ACC112 (cell line): ENCODE results near the gene MIB2.
"Not testable (repeated sequence)": the region's sequence is repeated elsewhere in the genome, so short reads cannot be mapped to it uniquely, and the experiment has no call there.

Experiments used
- H2AFZ ChIP-seq: fragments of 200-600 bp; sonication (generic); one replicate; pipeline ENCODE4 v1.6.0; 2017; ENCODE audit warnings: antibody characterized with exemption, low read length; ENCODE audit not compliant: unreplicated experiment
- H3K27ac ChIP-seq: fragments of 200-600 bp; sonication (generic); 2 replicates; pipeline ENCODE4 v1.5.1; 2014; ENCODE audit warnings: low read depth, mild to moderate bottlenecking, antibody characterized with exemption, low read length, moderate library complexity
- H3K27me3 ChIP-seq: fragments of 200-600 bp; sonication (generic); 2 replicates; pipeline ENCODE4 v1.6.1; 2014; ENCODE audit warnings: mild to moderate bottlenecking, antibody characterized with exemption, low read length, moderate library complexity, mixed read lengths; ENCODE audit not compliant: insufficient read depth
- H3K36me3 ChIP-seq: fragments of 200-600 bp; sonication (generic); 2 replicates; pipeline ENCODE4 v1.6.1; 2016; ENCODE audit warnings: mild to moderate bottlenecking, antibody characterized with exemption, low read length, moderate library complexity, mixed read lengths; ENCODE audit not compliant: insufficient read depth
- H3K4me1 ChIP-seq: fragments of 200-600 bp; sonication (generic); one replicate; pipeline ENCODE4 v1.6.1; 2016; ENCODE audit warnings: low read length, mixed read lengths; ENCODE audit not compliant: insufficient read depth, unreplicated experiment, control insufficient read depth
- H3K4me3 ChIP-seq: fragments of 200-600 bp; sonication (generic); 2 replicates; pipeline ENCODE4 v1.5.1; 2014; ENCODE audit warnings: mild to moderate bottlenecking, low read depth, low read length
- H3K79me2 ChIP-seq: fragments of 200-600 bp; sonication (generic); one replicate; pipeline ENCODE4 v1.6.0; 2016; ENCODE audit warnings: low read length; ENCODE audit not compliant: control insufficient read depth, unreplicated experiment, insufficient read depth

The MIB2 gene

GRCh38 chr1:1675218-1675617, 59.9 kb downstream of the MIB2 start:
- not testable (repeated sequence) for H3K4me1 ChIP-seq, H3K4me3 ChIP-seq, H3K27me3 ChIP-seq, H3K36me3 ChIP-seq, H2AFZ ChIP-seq, H3K27ac ChIP-seq
- peaks cover 14% of the 10 kb centered on the region for H3K79me2 ChIP-seq

GRCh38 chr1:1676087-1676486, 60.8 kb downstream of the MIB2 start:
- H3K79me2 ChIP-seq: peaks cover 14% of the 10 kb centered on the region
- not testable (repeated sequence) for H3K4me3 ChIP-seq, H3K36me3 ChIP-seq, H2AFZ ChIP-seq, H3K27ac ChIP-seq, H3K27me3 ChIP-seq, H3K4me1 ChIP-seq

GRCh38 chr1:1677718-1678580, 62.6 kb downstream of the MIB2 start:
- Histone ChIP-seq H3K79me2 (peaks cover 24% of the 10 kb centered on the region), H3K4me1 (no peaks in the 10 kb centered on the region), H3K27ac (no peak overlapping the region), H3K4me3 (no peak overlapping the region), H2AFZ (no peak overlapping the region), H3K27me3 (no peaks in the 10 kb centered on the region), H3K36me3 (no peaks in the 10 kb centered on the region)

- H3K27ac ChIP-seq: no peak overlapping the region
- peaks cover 30% of the 10 kb centered on the region for H3K79me2 ChIP-seq
These were observed 63.5 kb downstream of the MIB2 start for GRCh38 chr1:1678581-1679380.

More at GRCh38 chr1:1678581-1679380, 63.5 kb downstream of the MIB2 start:
- H3K27me3 ChIP-seq: no peaks in the 10 kb centered on the region
- H3K4me1 ChIP-seq: no peaks in the 10 kb centered on the region
- H3K4me3 ChIP-seq: no peak overlapping the region
- H3K36me3 ChIP-seq: no peaks in the 10 kb centered on the region
- H2AFZ ChIP-seq: no peak overlapping the region
